ENCODE measurements around the gene PCP2. TPM values are rescaled to one million over a fixed set of nuclear protein-coding genes. Genes with fewer than 3 reads are reported as not detected.

Gene PCP2
- total RNA-seq = not detected in 2 replicates

DNA sequence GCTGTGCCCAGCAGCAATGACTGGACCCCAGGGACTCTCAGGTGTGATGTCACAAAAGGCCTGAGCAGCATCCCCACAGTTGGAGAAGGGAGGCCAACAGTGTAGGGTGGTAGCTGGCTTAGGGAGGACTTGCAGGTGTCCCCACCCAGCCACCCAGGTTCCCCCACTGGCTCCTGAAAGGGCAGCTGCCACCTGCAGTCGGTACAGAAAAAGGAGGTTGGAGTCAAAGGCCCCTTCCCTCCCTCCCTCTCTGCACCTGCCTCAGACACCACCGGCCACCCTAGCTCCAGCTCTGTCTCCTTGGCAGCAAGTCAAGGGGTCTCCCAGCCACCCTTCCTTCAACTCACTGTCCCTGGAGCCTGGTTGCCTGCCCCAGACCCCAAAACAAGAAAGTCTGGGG, at the start of gene PCP2:
PCP2 (minus strand) TSS at position 22 of the 400 bp plus-strand sequence. CDS start 262 bp downstream, outside the sequence.

DNA sequence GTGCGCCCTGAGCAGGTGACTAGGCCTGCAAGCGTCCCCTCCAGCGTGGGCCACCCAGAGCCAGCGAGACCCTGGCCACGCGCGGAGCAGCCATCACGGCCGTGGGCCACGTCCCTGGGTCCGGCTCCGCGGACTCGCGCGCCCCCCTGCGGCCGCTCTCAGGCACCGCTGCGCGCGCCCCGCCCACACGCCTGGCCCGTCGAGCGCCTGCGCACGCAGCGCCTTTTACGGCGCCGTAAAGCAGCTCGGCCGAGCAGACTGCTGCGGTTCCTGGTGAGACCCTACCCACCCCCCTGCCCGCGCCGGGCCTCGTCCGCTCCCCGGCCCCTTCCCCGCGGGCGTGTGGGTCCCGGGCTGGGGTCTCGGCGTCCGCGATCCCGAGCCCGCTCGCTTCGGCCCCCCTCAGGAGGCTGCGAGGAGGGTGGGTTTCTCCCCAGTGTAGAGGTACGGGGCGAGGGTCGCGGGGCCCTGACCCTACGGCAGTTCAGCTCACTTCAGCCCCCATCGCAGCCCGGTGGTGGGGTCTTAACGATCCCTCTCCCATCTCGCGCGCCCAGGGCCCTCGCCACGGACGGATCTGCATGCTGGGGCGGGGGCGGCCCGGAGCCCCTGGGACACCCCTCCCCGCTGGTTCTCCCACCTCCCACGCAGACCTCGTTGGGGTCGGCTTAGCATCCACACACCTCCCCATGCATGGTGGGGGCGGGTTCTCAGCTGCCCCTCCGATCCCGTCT, 47.3 kb upstream of the PCP2 start, which contains the start of gene TRAPPC5:
TRAPPC5 (plus strand) TSS at position 228 of the 734 bp plus-strand sequence. CDS start 1,421 bp downstream, outside the sequence.

DNA sequence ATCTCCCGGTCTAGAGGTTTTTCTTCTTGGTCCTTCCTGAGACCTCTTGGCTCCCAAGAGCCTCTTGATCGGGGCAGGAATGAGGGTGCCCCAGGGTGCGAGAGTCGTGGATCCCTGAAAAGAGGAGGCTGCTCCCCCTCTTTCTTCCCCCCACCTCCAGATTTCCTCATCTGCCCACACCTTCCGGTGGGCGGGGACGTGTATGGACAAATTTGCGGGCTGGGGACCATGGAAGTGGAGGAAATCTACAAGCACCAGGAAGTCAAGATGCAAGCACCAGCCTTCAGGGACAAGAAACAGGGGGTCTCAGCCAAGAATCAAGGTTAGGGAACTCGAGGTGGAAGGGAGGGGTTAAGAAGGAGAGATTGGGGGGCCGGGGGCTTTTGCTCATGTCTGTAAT, 43.3 kb upstream of the PCP2 start, which contains the start of gene MCEMP1:
MCEMP1 (plus strand) TSS at position 237 of the 400 bp plus-strand sequence; CDS start at position 268, 31 bp downstream.

DNA sequence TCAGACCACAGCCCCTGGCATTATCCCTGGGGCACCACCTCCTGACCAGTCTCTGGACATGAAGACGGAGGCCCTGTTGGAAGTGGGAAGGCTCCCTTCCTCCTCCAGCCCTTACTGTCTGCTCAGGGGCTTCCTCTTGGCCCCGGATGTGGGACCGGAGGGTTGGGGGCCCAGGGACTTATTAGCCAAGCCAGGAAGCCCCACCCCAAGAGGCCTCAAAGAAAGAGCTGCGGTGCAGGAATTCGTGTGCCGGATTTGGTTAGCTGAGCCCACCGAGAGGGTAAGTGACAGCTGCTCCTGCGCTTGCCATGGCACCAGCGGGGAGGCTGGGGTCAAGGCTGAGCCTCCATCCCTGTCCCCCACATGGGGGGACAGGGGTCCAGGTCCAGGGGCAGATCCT, 35.3 kb upstream of the PCP2 start, which contains the start of gene RETN:
RETN (plus strand) TSS at position 208 of the 400 bp plus-strand sequence. CDS start 278 bp downstream, outside the sequence.

DNA sequence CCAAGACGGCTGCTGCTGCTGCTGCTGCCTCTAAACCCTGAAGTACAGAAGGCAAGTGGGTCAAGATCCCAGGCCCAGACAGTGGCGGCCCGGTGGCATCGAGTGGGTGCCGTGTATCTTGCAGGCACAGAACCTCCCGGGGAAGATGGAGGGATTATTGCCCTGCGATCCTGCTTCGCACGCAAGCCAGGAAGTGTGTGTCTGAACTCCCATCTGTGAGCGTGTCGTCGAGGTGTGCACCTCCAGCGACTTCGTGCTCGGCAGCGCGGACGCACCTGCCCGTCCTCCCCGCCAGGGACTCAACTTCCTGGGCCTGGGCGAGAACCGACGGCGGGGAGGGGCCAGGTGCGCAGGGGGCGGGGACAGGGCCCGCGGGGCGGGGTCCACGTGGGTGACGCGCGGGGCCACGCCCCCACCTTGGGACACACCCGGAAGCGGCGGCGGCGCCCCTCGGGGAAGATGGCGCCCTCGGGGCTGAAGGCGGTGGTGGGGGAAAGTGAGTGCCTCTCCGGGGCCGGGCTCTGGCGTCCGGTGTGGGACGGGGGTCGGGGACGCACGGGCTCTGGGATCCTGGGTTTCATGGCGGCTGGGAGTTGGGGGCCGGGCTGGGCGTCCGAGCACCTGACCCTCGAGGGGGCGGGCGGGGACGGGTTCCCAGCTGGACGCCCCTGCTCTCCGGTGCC, 3.3 kb upstream of the PCP2 start, which contains the start of gene STXBP2:
STXBP2 (plus strand) TSS at position 420 of the 683 bp plus-strand sequence; CDS start at position 460, 40 bp downstream.

DNA sequence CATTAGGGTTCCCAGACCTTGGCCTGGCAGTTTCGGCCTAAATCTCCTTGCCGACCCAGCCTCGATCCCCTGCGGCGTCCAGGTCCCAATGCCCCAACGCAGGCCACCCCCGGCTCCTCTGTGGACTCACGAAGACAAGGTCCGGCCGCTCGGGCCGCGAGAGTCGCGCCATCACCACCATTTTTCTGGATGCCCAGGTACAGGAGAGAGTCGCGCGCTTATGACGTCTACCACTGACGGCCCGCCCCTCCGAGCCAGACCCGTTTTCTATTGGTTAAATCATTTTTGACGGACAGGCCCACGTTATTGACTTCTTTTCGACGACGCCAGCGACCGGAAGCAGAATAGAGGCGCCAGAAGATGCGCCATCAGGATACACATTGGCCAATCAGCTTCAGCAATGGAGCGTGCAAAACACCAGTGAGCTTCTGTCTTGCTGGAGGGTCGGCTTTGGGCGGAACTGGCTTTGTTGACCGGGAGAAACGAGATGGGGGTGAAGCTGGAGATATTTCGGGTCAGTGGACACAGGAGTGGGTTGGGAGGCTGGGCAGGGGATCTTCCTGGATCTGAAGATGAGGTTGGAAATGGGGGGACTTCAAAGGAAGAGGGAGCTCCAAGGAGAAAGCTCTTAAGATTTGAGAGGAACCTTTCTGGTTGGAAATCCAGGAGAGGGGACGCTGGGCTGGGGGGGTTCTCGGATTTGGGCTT, 4.0 kb downstream of the PCP2 start, which contains the start of the genes PET100 and XAB2:
PET100 (plus strand) TSS at position 447 of the 708 bp plus-strand sequence; CDS start at position 488, 41 bp downstream.
XAB2 (minus strand) TSS at position 199 of the 708 bp plus-strand sequence; CDS start at position 181, 18 bp downstream.

DNA sequence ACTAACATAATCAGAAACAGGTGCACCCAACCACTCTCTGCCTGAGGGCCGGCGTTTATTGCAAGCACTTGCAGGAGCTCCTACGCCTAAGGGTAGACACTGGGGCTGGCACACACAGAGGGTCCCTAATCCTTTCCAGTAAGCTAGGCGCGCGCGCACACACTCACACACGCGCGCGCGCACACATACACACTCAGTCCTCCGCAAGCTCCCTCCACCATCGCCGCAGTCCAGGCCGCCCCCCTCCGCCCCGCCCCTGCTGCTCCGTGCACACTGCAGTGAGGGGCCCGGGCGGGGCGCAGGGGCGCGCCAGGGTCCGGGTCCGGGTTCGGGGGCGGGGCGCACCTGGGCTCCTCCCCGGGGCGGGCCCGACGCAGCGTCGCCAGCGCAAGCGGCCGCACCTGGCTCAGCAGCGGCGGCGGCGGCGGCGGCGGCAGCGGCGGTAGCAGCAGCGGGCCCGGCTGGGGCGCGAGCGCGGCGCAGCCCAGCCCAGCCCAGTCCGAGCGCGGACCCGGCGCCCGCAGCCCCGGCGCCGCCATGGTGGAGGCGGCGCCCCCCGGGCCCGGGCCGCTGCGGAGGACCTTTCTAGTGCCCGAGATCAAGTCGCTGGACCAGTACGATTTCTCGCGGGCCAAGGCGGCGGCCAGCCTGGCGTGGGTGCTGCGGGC, 37.9 kb downstream of the PCP2 start, which contains the start of gene CAMSAP3:
CAMSAP3 (plus strand) TSS at position 398 of the 668 bp plus-strand sequence; CDS start at position 538, 140 bp downstream.

Small RNA genes lying within 50 kb of the gene (small RNA-seq; reads per million reads assigned to genes)
- gene MIR6792 = not detected

Other genes with a start within 250 kb of the PCP2 start
- 1.7 and 2.9 TPM in 2 replicates for gene PEX11G, start 144.7 kb downstream of the PCP2 start, total RNA-seq
- gene ZNF358, start 117.6 kb downstream of the PCP2 start, total RNA-seq = 18.5 and 22.7 TPM in 2 replicates
- gene MCOLN1, start 111.1 kb downstream of the PCP2 start, total RNA-seq = 5.7 and 8.4 TPM in 2 replicates
- 57.8 and 64.2 TPM in 2 replicates for gene PNPLA6, start 98.0 kb downstream of the PCP2 start, total RNA-seq
- gene CAMSAP3, start 37.9 kb downstream of the PCP2 start, total RNA-seq = not detected in 2 replicates
- 26.4 and 28.4 TPM in 2 replicates for gene XAB2, start 4.2 kb downstream of the PCP2 start, total RNA-seq
- 6.4 and 11.1 TPM in 2 replicates for gene PET100, start 3.9 kb downstream of the PCP2 start, total RNA-seq
- 0.76 and 1.7 TPM in 2 replicates for gene STXBP2, start 3.4 kb upstream of the PCP2 start, total RNA-seq
- gene RETN, start 35.3 kb upstream of the PCP2 start, total RNA-seq = not detected in 2 replicates
- not detected in 2 replicates for gene MCEMP1, start 43.4 kb upstream of the PCP2 start, total RNA-seq
- gene TRAPPC5, start 47.1 kb upstream of the PCP2 start, total RNA-seq = 40.4 and 41.4 TPM in 2 replicates
- gene FCER2, start 68.4 kb upstream of the PCP2 start, total RNA-seq = not detected in 2 replicates
- not detected in 2 replicates for gene CLEC4G, start 98.4 kb upstream of the PCP2 start, total RNA-seq
- not detected in 2 replicates for gene CD209, start 113.8 kb upstream of the PCP2 start, total RNA-seq
- not detected in 2 replicates for gene CLEC4M, start 129.5 kb upstream of the PCP2 start, total RNA-seq
- gene EVI5L, start 196.5 kb upstream of the PCP2 start, total RNA-seq = 14.4 and 14.5 TPM in 2 replicates
- not detected in 2 replicates for gene PRR36, start 240.7 kb upstream of the PCP2 start, total RNA-seq